IgD-negative memory B cell (primary cell): ENCODE results near the gene PRDM7. TPM values are rescaled to one million over a fixed set of nuclear protein-coding genes. Genes with fewer than 3 reads are reported as not detected.
"Not testable (repeated sequence)": the region's sequence is repeated elsewhere in the genome, so short reads cannot be mapped to it uniquely, and the experiment has no call there.

Experiments
- H3K27ac Mint-ChIP-seq, 3 donors: one replicate each; pipeline ENCODE4 v1.8.0; 2020 to 2022; ENCODE audit warnings: mild to moderate bottlenecking in 3 of 3, mixed read lengths in 3 of 3, moderate library complexity in 1 of 3
- H3K27me3 Mint-ChIP-seq: one replicate; pipeline ENCODE4 v1.8.0; 2021; ENCODE audit warnings: mixed read lengths
- H3K36me3 Mint-ChIP-seq: one replicate; pipeline ENCODE4 v1.8.0; 2020; ENCODE audit warnings: mild to moderate bottlenecking, mixed read lengths
- H3K4me1 Mint-ChIP-seq, 3 donors: one replicate each; pipeline ENCODE4 v1.8.0; 2020 to 2022; ENCODE audit warnings: mixed read lengths in 3 of 3, mild to moderate bottlenecking in 1 of 3
- H3K4me3 Mint-ChIP-seq, 4 donors: one replicate each; pipeline ENCODE4 v1.8.0; 2020 to 2022; ENCODE audit warnings: mild to moderate bottlenecking in 4 of 4, mixed read lengths in 4 of 4, moderate library complexity in 3 of 4
- H3K9me3 Mint-ChIP-seq, 3 donors: one replicate each; pipeline ENCODE4 v1.8.0; 2020 to 2021; ENCODE audit warnings: mixed read lengths in 3 of 3, mild to moderate bottlenecking in 1 of 3
- polyA plus RNA-seq: library from polyadenylated mRNA; unstranded; fragments of 300-500 nt; fragmentation: Illumina TruSeq; gene quantifications from one replicate; pipeline ENCODE4 v1.2.3, GENCODE V29; 2021

PRDM7 gene
- polyA plus RNA-seq, 1 donor from 2014 or later = not detected

DNA sequence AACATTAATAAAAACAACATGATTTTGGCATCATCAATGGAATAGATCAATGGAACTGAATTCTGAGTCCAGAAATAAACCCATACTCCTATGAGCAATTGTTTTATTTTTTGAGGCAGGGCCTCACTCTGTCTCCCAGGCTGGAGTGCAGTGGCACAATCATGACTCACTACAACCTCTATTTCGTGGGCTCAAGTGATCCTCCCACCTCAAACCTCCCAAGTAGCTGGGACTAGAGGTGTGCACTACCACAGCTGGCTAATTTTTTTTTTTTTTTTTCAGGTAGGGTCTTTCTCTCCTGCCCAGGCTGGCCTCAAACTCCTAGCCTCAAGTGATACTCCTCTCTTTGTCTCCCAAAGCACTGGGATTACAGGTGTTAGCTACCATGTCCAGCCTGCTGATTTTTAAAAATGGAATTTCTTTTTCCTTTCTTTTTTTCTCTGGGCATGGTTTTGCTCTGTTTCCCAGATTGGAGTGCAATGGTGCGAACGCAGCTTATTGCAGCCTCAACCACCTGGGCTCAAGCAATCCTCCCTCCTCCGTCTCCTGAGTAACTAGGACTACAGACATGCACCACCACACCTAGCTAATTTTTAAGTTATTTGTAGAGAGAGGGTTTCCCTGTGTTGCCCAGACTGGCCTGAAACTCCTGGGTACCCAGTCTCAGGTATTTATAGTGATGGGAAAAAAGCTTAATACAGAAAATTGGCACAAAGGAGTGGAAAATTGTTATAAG, 7.3 kb upstream of the PRDM7 start:
- Mint-ChIP-seq H3K27ac (no peak overlapping the region), H3K4me3 (peak overlapping the region in 1 of 4 donors; percentile 62), H3K36me3 (no peaks in the 10 kb centered on the region), H3K9me3 (no peaks in the 10 kb centered on the region), H3K4me1 (peaks cover 2 to 7% (median 5%) of the 10 kb centered on the region in 3 donors), H3K27me3 (no peaks in the 10 kb centered on the region)

DNA sequence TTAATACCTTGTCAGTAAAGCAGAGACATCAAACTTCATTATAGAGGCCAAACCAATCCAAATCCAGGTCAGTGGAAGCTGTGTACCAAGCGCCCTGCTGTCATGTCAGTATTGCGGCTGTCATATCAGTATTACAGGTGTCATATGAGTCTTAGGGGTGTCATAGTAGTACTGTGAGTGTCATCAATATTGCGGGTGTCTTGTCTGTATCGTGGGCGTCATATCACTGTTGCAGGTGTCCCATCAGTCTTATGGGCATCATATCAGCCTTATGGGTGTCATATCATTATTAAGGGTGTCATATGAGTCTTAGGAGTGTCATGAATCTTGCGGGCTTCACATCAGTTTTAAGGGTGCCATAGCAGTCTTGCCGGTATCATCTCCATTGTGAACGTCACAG, 6.0 kb upstream of the PRDM7 start:
- peak overlapping the region; percentile 87 to 98 (median 94) for H3K4me3 Mint-ChIP-seq
- no peaks in the 10 kb centered on the region for H3K9me3 Mint-ChIP-seq
- H3K27ac Mint-ChIP-seq = peak overlapping the region in 2 of 3 donors; percentile 85 to 92
- H3K27me3 Mint-ChIP-seq = peaks cover 3% of the 10 kb centered on the region
- peaks cover 2 to 7% (median 5%) of the 10 kb centered on the region in 3 donors for H3K4me1 Mint-ChIP-seq
- H3K36me3 Mint-ChIP-seq = no peaks in the 10 kb centered on the region

DNA sequence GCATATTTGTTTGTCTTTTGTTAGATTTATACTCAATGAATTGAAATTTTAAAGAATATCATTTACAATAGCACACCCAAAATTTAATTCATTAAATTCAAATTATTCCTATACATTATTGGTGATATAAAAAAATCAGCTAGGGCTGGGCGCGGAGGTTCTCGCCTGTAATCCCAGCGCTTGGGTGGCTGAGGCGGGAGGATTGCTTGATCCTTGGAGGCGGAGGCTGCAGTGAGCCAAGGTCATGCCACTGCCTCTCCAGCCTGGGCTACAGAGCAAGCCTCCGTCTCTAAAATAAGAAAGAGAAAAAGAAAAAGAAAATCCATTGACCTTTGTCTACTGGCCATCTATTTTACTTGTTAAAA, 4.5 kb upstream of the PRDM7 start:
- peak overlapping the region in 2 of 4 donors; percentile 96 to 98 for H3K4me3 Mint-ChIP-seq
- H3K27me3 Mint-ChIP-seq = peaks cover 9% of the 10 kb centered on the region
- no peaks in the 10 kb centered on the region for H3K36me3 Mint-ChIP-seq
- peak overlapping the region; percentile 83 to 92 (median 85) for H3K27ac Mint-ChIP-seq
- H3K9me3 Mint-ChIP-seq = no peaks in the 10 kb centered on the region
- peaks cover 11 to 18% (median 13%) of the 10 kb centered on the region in 3 donors for H3K4me1 Mint-ChIP-seq

DNA sequence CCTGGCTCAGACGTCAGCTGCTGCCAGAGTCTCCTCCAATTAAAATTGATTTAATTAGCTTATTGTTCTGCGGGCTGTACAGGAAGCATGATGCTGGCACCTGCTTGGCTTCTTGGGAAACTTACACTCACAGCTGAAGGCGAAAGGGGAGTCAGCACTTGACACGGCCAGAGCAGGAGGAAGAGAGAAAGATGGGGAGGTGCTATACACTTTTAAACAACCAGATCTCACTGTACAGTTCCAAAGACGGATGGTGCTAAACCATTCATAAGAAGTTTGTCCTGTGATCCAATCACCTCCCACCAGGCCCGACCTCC, 1.4 kb upstream of the PRDM7 start:
- peaks cover 18% of the 10 kb centered on the region for H3K27me3 Mint-ChIP-seq
- H3K36me3 Mint-ChIP-seq = no peaks in the 10 kb centered on the region
- peak overlapping the region in 1 of 4 donors; percentile 81 for H3K4me3 Mint-ChIP-seq
- peaks cover 13 to 19% (median 16%) of the 10 kb centered on the region in 3 donors for H3K4me1 Mint-ChIP-seq
- no peaks in the 10 kb centered on the region for H3K9me3 Mint-ChIP-seq
- no peak overlapping the region for H3K27ac Mint-ChIP-seq

DNA sequence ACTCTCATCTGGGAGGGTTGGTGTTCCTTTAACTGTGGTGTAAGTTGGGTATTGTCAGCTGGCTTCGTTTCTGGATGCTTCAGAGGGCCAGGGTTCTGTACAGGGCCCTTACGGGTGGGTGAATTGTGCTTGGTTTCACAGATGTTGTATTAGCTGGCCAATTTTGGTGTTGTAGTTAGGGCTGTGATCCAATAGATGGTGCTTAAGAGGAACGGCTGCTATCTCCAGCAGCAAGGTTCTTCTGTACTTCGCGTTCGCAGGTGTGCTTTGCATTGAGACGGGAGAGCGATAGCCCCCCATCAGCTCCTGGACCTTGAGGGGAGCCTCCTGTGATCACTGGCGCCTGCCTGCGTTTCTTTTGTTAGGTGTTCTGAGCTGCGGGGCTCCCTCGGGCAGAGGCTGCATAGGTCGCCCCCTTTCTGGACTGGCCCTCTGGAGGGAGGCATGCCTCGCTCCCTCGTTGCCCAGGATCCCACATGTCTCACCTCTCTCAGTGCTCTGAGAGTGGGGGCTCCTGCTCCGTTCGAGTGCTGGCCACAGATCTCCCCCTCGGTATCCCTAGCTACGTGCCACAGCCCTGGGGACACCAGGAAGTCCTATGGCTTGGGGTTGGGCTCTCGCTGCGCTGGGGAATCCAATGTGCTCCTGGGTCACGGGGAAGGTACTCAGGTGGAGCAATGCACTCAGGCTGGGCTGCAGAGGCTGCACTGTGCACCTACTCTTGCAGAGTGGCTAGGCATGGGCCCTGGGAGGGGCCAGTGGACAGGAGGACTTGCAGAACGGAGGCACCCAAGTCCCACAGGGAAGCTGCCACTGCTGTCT, 837 bp upstream of the PRDM7 start:
- H3K36me3 Mint-ChIP-seq = no peaks in the 10 kb centered on the region
- peak overlapping the region; percentile 72 to 97 (median 92) for H3K4me3 Mint-ChIP-seq
- peaks cover 18% of the 10 kb centered on the region for H3K27me3 Mint-ChIP-seq
- H3K4me1 Mint-ChIP-seq = peaks cover 13 to 19% (median 16%) of the 10 kb centered on the region in 3 donors
- H3K9me3 Mint-ChIP-seq = no peaks in the 10 kb centered on the region
- peak overlapping the region in 2 of 3 donors; percentile 2 to 71 for H3K27ac Mint-ChIP-seq

DNA sequence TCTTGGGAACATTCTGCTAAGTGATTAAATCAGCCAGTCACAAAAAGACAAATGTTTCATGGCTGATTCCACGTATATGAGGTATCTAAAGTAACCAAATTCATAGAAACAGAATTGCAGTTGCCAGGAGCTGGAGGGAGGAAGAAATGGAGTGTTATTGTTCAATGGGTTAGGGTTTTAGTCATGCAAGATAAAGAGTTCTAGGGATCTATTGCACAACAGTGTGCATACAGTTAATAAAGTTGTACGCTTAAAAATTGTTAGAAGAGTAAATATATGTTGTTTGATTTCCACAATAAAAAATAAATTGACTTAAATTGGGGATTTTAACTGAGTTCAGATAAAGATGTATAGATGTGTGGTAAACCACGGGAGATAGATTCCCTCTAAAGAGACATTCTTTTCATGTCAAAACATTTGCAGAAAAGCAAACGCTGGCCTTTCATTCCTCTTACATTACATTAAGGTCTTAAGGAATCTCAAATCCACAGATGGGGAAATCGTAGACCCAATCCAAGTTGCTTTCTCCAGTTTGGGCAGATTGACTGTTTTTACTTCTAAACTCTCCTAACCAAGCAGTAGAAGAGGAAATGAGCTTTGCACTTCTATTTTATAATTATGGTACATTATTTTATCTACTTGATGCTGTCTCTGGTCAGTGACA, 4.6 kb downstream of the PRDM7 start:
- H3K4me3 Mint-ChIP-seq = peak overlapping the region in 1 of 4 donors; percentile 3
- peaks cover 24% of the 10 kb centered on the region for H3K27me3 Mint-ChIP-seq
- peaks cover 0 to 8% (median 0%) of the 10 kb centered on the region in 3 donors for H3K9me3 Mint-ChIP-seq
- no peak overlapping the region for H3K27ac Mint-ChIP-seq
- H3K4me1 Mint-ChIP-seq = peaks cover 12 to 17% (median 15%) of the 10 kb centered on the region in 3 donors
- H3K36me3 Mint-ChIP-seq = no peaks in the 10 kb centered on the region

DNA sequence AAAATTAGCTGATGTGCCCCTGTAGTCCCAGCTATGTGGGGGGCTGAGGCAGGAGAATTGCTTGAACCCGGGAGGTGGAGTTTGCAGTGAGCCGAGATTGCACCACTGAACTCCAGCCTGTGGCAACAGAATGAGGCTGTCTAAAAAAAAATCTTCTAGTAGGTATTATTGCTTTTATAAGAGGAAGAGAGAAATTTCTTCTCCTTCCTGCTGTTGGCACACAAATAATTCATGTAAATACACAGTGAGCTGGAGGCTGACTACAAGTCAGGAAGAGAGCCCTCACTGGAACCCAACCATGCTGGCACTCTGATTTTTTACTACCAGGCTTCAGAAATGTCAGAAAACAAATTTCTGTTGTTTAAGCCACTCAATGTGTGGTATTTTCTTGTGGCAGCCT, 6.7 kb downstream of the PRDM7 start:
- peaks cover 16% of the 10 kb centered on the region for H3K27me3 Mint-ChIP-seq
- no peak overlapping the region for H3K27ac Mint-ChIP-seq

DNA sequence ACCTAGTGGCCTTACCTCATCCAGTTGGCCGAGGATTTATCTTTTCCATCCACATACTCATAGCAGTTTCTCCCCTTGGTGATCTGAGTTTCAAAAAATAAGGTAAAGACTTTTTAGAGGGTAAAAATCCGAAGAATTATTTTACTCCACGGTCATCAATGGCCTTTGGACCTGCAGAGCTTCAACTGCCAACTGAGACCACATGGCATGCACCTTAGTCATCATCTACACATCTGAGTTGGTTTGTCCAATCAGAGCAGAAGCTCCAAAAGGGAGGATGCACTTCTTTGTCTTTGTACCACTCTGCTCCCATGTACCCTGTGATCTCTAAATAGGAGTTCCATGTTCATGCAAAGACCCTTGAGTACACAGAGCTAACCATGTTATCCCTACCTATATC, 15.7 kb downstream of the PRDM7 start:
- peaks cover 5% of the 10 kb centered on the region for H3K36me3 Mint-ChIP-seq
- no peak overlapping the region for H3K4me3 Mint-ChIP-seq
- no peaks in the 10 kb centered on the region for H3K9me3 Mint-ChIP-seq
- H3K27ac Mint-ChIP-seq = no peak overlapping the region
- peaks cover 9% of the 10 kb centered on the region for H3K27me3 Mint-ChIP-seq
- H3K4me1 Mint-ChIP-seq = no peaks in the 10 kb centered on the region

More for the DNA sequence above, 6.7 kb downstream of the PRDM7 start:
- Mint-ChIP-seq H3K36me3 (no peaks in the 10 kb centered on the region), H3K4me3 (peak overlapping the region in 1 of 4 donors; percentile 18), H3K9me3 (peaks cover 0 to 8% (median 0%) of the 10 kb centered on the region in 3 donors), H3K4me1 (peaks cover 4 to 7% (median 5%) of the 10 kb centered on the region in 3 donors)

DNA sequence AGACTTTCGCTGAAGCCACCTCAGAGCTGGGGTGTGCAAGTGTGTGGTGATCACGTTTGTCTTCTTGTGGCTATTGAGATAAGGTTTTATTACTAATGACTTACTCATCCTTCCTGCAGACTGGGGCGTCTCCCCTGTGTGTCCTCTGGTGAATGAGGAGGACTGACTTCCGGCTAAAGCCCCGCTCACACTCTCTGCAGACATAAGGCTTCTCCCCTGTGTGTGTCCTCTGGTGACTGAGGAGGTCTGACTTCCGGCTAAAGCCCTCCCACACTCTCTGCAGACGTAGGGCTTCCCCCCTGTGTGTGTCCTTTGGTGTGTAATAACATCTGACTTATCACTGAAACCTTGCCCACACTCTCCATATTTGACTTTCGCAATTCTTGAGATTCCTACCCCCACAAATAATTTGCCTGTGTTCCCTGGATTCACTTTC, 19.4 kb downstream of the PRDM7 start:
- Mint-ChIP-seq H3K36me3 (peaks cover 2% of the 10 kb centered on the region), H3K9me3 (peaks cover 6 to 27% (median 18%) of the 10 kb centered on the region in 3 donors), H3K27ac (no peak overlapping the region)

DNA sequence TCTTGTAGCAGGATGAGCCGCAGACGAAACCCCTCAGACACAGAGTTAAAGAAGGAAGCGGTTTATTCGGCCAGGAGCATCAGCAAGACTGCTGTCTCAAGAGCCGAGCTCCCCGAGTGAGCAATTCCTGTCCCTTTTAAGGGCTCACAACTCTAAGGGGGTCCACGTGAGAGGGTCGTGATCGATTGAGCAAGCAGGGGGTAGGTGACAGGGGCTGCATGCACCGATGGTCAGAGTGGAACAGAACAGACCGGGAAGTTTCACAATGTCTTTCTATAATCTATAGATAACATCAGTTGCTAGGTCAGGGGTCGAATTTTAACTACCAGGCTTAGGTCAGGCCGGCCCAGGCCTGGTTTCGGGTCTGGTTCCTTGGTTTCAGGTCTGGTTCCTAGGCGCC, 20.6 kb downstream of the PRDM7 start:
- not testable (repeated sequence) for H3K4me1 Mint-ChIP-seq, H3K27ac Mint-ChIP-seq, H3K4me3 Mint-ChIP-seq

More for the DNA sequence above, 19.4 kb downstream of the PRDM7 start:
- Mint-ChIP-seq H3K4me3 (no peak overlapping the region), H3K27me3 (peaks cover 8% of the 10 kb centered on the region), H3K4me1 (no peaks in the 10 kb centered on the region)

DNA sequence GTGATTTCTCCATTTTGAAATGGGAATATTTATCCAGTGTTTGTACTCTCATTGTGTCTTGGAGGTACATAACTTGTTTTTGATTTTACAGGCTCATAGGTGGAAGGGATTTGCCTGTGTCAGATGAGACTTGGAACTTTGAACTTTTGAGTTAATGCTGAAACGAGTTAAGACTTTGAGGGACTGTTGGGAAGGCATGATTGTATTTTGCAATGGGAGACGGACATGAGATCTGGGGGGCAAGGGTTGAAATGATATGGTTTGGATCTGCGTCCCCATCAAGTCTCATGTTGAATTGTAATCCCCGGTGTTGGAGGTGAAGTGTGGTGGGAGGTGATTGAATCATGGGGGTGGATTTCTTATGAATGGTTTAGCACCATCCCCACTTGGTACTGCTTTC, 21.8 kb downstream of the PRDM7 start:
- H3K4me1 Mint-ChIP-seq = no peaks in the 10 kb centered on the region
- H3K27ac Mint-ChIP-seq = peak overlapping the region in 1 of 3 donors; percentile 69
- H3K36me3 Mint-ChIP-seq = peaks cover 2% of the 10 kb centered on the region
- H3K4me3 Mint-ChIP-seq = no peak overlapping the region
- peaks cover 8% of the 10 kb centered on the region for H3K27me3 Mint-ChIP-seq
- H3K9me3 Mint-ChIP-seq = peaks cover 6 to 27% (median 18%) of the 10 kb centered on the region in 3 donors

More for the DNA sequence above, 20.6 kb downstream of the PRDM7 start:
- H3K27me3 Mint-ChIP-seq, H3K36me3 Mint-ChIP-seq: not testable (repeated sequence)
- peaks cover 6 to 27% (median 18%) of the 10 kb centered on the region in 3 donors for H3K9me3 Mint-ChIP-seq

DNA sequence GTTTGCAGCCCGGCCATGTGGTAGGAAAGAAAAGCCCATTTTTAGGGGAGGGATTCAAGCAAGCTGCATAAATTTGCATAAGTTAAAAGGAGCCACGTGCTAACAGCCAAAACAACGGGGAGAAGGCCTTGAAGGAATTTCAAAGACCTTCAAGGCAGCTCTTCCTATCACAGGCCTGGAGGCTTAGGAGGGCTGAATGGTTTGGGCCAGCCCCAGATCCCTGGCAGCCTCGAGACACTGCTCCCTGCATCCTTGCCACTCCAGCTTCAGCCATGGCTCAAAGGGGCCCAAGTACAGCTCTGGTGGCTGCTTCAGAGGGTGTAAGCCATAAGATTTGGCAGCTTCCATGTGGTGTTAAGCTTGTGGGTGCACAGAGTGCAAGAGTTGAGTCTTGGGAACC, 22.6 kb downstream of the PRDM7 start:
- peaks cover 0 to under 1% (median 0%) of the 10 kb centered on the region in 3 donors for H3K4me1 Mint-ChIP-seq
- H3K4me3 Mint-ChIP-seq = no peak overlapping the region
- peaks cover 7% of the 10 kb centered on the region for H3K27me3 Mint-ChIP-seq
- no peak overlapping the region for H3K27ac Mint-ChIP-seq
- peaks cover 2% of the 10 kb centered on the region for H3K36me3 Mint-ChIP-seq
- peaks cover 6 to 27% (median 18%) of the 10 kb centered on the region in 3 donors for H3K9me3 Mint-ChIP-seq

DNA sequence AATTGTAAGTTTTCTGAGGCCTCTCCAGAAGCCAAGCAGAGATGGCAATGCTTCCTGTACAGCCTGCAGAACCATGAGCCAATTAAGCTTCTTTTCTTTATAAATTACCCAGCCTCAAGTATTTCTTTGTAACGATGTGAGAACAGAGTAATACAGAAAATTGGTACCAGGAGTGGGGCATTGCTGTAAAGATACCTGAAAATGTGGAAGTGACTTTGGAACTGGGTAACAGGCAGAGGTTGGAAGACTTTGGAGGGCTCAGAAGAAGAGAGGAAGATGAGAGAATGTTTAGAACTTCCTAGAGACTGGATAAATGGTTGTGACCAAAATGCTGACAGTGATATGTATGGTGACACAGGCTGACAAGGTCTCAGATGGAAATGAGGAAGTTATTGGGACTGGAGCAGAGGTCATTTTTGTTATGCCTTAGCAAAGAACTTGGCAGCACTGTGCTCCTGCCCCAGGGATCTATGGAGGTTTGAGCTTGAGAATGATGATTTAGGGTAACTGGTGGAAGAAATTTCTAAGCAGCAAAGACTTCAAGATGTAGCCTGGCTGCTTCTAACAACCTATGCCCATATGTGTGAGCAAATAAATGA, 23.1 kb downstream of the PRDM7 start:
- Mint-ChIP-seq H3K4me1 (peaks cover 0 to 5% (median 2%) of the 10 kb centered on the region in 3 donors), H3K27me3 (peaks cover 6% of the 10 kb centered on the region), H3K9me3 (peaks cover 6 to 27% (median 19%) of the 10 kb centered on the region in 3 donors), H3K4me3 (no peak overlapping the region), H3K27ac (peak overlapping the region in 1 of 3 donors; percentile 67), H3K36me3 (peaks cover 2% of the 10 kb centered on the region)

DNA sequence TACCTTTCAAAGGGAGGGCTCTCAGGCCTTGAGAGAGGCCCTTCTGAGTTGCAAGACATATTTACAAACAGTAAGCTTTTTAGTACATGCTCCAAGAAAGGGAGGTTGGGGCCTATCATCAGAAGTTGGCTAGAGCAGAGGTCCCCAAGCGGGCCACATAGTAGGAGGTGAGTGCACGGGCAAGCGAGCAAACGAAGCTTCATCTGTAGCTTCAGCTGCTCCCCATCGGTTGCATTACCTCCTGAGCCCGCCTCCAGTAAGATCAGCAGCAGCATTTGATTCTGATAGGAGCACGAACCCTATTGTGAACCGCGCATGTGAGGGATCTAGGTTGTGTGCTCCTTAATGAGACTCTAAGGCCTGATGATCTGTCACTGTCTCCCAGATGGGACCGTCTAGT, 26.2 kb downstream of the PRDM7 start:
- peaks cover 12% of the 10 kb centered on the region for H3K27me3 Mint-ChIP-seq
- H3K36me3 Mint-ChIP-seq = no peaks in the 10 kb centered on the region
- H3K4me1 Mint-ChIP-seq = peaks cover 3 to 13% (median 5%) of the 10 kb centered on the region in 3 donors
- H3K4me3 Mint-ChIP-seq = no peak overlapping the region
- H3K9me3 Mint-ChIP-seq = peaks cover 6 to 27% (median 19%) of the 10 kb centered on the region in 3 donors
- no peak overlapping the region for H3K27ac Mint-ChIP-seq
